Left ventricle myocardium inferior (tissue), 1 donor: ENCODE measurements around the gene PPP6R3. TPM values are rescaled to one million over a fixed set of nuclear protein-coding genes. Genes with fewer than 3 reads are reported as not detected.
"Not testable (repeated sequence)": the region's sequence is repeated elsewhere in the genome, so short reads cannot be mapped to it uniquely, and the experiment has no call there.

ENCODE experiments used
- DNase-seq: peaks from one replicate; pipeline ENCODE4 v3.0.0-alpha.2; 2020
- H3K27ac ChIP-seq: fragments of 200-600 bp; replicated peaks from 2 replicates; pipeline ENCODE4 v1.8.0; 2021
- H3K27me3 ChIP-seq: fragments of 200-600 bp; 2 replicates; pipeline ENCODE4 v1.8.0; 2021; ENCODE audit warnings: low read depth
- H3K36me3 ChIP-seq: fragments of 200-600 bp; 2 replicates; pipeline ENCODE4 v1.8.0; 2021
- H3K4me1 ChIP-seq: fragments of 200-600 bp; 2 replicates; pipeline ENCODE4 v1.8.0; 2021
- H3K4me3 ChIP-seq: fragments of 200-600 bp; 2 replicates; pipeline ENCODE4 v1.8.0; 2021; ENCODE audit warnings: mild to moderate bottlenecking, moderate library complexity
- H3K9me3 ChIP-seq: fragments of 200-600 bp; replicated peaks from 2 replicates; pipeline ENCODE4 v1.8.0; 2021
- CTCF ChIP-seq: fragments of 200-600 bp; IDR thresholded peaks from 2 replicates; pipeline ENCODE4 v1.8.0; 2021; ENCODE audit warnings: antibody characterized with exemption, mild to moderate bottlenecking, borderline replicate concordance
- intact Hi-C: fragments of 100-400 bp; cut with micrococcal nuclease; formaldehyde crosslinking; loops from one replicate; pipeline ENCODE4 v1.11.0; 2022
- total RNA-seq: library from RNA; stranded (reverse); fragmentation: NEBNext Ultra II Directional; extraction: Animal tissue kit (Norgen Biotek cat#: 25700); gene quantifications from one replicate; pipeline ENCODE4 v1.2.1, GENCODE V29; 2021
- donor health status: DM: no; HTN: yes; CAD: no; lungs with severe emphysema.

PPP6R3 gene
- total RNA-seq, 1 donor from 2014 or later, result 78.8 TPM

GRCh38 chr11:68536706-68537105, 76.2 kb downstream of the PPP6R3 start:
- Histone ChIP-seq H3K9me3 (no peaks in the 10 kb centered on the region), H3K27ac (no peak overlapping the region), H3K4me1 (peaks cover 62% of the 10 kb centered on the region), H3K4me3 (no peak overlapping the region), H3K36me3 (peaks cover 31% of the 10 kb centered on the region), H3K27me3 (no peaks in the 10 kb centered on the region)
- intact Hi-C loops, result no loop called here
- no peak for DNase-seq
- no peak for TF ChIP-seq CTCF

- Histone ChIP-seq H3K4me1 (peaks cover 62% of the 10 kb centered on the region), H3K4me3 (no peak overlapping the region), H3K36me3 (peaks cover 31% of the 10 kb centered on the region), H3K27me3 (no peaks in the 10 kb centered on the region), H3K9me3 (no peaks in the 10 kb centered on the region), H3K27ac (no peak overlapping the region)
- no peak for TF ChIP-seq CTCF
- intact Hi-C loops, result no loop called here
- DNase-seq, result no peak
Observed at GRCh38 chr11:68538025-68538424, 77.5 kb downstream of the PPP6R3 start.

- Histone ChIP-seq H3K27me3 (no peaks in the 10 kb centered on the region), H3K9me3 (no peaks in the 10 kb centered on the region), H3K27ac (no peak overlapping the region), H3K36me3 (peaks cover 36% of the 10 kb centered on the region), H3K4me1 (peaks cover 63% of the 10 kb centered on the region), H3K4me3 (no peak overlapping the region)
- no peak for DNase-seq
- TF ChIP-seq CTCF, result no peak
- intact Hi-C loops, result no loop called here
Observed at GRCh38 chr11:68539395-68539794, 78.8 kb downstream of the PPP6R3 start.

GRCh38 chr11:68540504-68540903, 80.0 kb downstream of the PPP6R3 start:
- intact Hi-C loops, result loop anchor here (10.0 kb wide), 1 partner anchor 76 kb away; the partner anchor contains the start of gene PPP6R3

GRCh38 chr11:68541116-68541515, 80.6 kb downstream of the PPP6R3 start:
- Histone ChIP-seq H3K36me3 (peaks cover 46% of the 10 kb centered on the region), H3K27me3 (no peaks in the 10 kb centered on the region), H3K4me3 (no peak overlapping the region), H3K9me3 (no peaks in the 10 kb centered on the region), H3K27ac (peak overlapping the region; percentile 14), H3K4me1 (peaks cover 63% of the 10 kb centered on the region)
- intact Hi-C loops, result loop anchor here (10.0 kb wide), 1 partner anchor 76 kb away; the partner anchor contains the start of gene PPP6R3
- no peak for DNase-seq
- no peak for TF ChIP-seq CTCF

More at GRCh38 chr11:68540504-68540903, 80.0 kb downstream of the PPP6R3 start:
- DNase-seq, H3K27ac ChIP-seq, H3K27me3 ChIP-seq, H3K4me3 ChIP-seq, H3K9me3 ChIP-seq: not testable (repeated sequence)
- H3K36me3 ChIP-seq, result peaks cover 44% of the 10 kb centered on the region
- peaks cover 63% of the 10 kb centered on the region for H3K4me1 ChIP-seq

GRCh38 chr11:68541991-68542390, 81.4 kb downstream of the PPP6R3 start:
- TF ChIP-seq CTCF, result no peak
- Histone ChIP-seq H3K27me3 (no peaks in the 10 kb centered on the region), H3K4me1 (peaks cover 63% of the 10 kb centered on the region), H3K27ac (peak overlapping the region; percentile 14), H3K36me3 (peaks cover 52% of the 10 kb centered on the region), H3K4me3 (no peak overlapping the region), H3K9me3 (no peaks in the 10 kb centered on the region)
- intact Hi-C loops, result loop anchor here (10.0 kb wide), 1 partner anchor 77 kb away; the partner anchor contains the start of gene PPP6R3
- no peak for DNase-seq
